HG03354 (cell line): Measurements from ENCODE around the gene FOXN3.
"Not testable (repeated sequence)": the region's sequence is repeated elsewhere in the genome, so short reads cannot be mapped to it uniquely, and the experiment has no call there.

Experiments
- ATAC-seq: cut with Tn5 transposase; IDR thresholded peaks from one replicate; pipeline ENCODE4 v1.9.1; 2021; ENCODE audit warnings: mild to moderate bottlenecking; ENCODE audit not compliant: unreplicated experiment, poor library complexity, severe bottlenecking

FOXN3 gene

DNA sequence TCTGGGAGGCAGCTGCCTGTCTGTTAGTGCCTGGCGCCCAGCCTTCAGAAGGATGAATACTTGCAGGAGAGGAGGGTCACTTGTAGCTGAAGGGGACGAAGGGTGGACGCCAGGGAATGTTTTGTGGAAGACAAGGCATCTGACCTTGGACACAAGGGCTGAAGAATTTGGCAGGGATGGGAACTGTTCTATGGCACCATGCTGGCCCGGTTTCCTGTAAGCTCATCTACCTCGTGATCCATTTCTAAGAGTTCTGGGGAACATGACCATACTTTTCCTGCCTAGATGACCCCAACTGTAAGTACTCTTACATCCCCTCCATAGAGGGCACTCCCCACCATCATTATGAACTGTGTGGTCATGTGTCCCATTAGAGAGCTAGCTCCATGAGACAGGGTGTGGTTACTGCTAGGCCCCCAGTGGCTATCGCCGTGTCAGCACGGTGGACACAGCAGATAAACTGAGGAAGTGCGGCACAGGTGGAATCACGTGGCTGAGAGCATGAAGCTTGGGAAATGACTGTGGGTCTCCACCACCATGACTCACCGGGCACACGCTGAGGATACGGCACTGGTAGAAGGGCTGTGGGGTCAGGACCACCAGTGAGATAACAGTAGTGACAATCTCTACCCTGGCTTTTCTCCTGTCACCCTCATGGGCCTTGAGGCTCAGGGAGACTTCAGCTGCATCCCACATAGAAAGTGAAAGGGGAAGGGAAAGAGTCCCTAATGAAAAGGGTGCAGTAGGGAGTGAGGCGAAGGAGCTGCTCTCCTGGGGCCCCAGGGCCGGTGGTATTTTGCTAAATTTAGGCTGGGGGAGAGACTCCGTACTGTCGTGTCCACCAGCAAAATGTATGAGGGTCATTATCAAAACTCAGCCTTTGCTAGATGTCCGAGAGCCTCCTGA lies 252.6 kb downstream of the FOXN3 start:
- ATAC-seq, result peak; percentile 28

DNA sequence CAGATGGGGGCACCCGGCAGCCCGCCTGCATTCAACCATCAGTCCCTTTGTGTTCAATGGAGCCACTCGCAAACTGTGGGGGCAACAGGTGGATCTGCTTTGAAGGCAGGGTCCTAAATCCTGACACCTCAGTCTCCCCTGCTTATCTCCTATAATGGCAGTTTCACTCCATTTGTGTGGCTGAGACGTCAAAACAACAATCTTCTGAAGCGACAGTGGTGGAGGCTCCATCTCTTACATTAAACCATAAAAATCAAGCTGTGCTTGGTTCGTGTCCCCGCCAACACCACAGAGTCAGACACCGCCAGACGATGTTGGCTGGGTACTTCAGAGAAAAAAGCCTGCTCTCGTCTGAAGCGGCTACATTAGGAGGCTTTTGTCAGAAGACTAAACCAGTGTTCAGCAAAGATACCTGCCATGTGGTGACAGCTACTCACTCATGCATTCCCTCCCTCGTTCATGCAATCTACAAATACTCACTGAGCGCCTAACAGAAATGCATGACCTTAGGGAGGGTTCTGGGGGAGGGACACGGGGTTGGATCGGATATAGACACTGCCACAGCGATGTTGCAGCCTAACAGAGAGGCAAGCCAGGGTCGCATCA lies 253.9 kb downstream of the FOXN3 start:
- no peak for ATAC-seq

DNA sequence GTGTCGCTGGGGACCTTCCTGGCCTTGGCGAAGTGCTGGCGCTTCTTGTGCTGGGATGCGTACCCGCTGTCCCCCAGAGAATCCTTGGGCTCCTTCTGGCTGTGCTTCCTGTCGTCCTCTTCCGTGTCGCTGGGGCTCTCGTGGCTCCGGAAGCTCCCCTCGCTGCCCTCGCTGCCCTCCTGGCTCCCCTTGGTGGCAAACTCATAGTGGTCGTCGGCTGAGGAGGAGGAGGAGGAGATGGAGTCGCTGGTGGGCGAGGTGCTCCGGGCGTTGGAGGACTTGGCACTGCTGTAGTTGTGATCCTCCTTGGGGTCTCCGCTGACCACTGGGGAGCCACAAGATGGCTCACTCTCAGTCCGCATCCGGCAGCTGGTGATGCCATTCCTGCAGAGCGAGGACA lies 254.4 kb downstream of the FOXN3 start:
- no peak for ATAC-seq

DNA sequence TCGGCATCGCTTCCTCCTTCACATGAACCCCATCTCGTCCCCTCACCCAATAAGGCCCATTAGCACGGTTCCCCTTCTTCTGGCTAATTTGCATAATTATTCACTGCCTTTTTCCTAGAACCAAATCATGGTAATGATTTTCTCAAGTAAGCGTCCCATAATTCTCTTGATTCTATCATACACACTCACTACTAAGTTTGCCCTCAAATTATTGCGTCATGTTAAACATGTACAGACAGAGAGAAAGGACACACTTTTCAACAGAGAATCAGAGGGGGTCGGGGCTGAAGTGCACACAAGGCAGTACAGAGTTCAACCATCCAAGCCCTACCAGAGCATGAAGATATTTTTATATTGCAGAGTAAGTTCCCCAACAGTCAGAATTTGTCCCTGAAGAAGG lies 256.6 kb downstream of the FOXN3 start:
- no peak for ATAC-seq

DNA sequence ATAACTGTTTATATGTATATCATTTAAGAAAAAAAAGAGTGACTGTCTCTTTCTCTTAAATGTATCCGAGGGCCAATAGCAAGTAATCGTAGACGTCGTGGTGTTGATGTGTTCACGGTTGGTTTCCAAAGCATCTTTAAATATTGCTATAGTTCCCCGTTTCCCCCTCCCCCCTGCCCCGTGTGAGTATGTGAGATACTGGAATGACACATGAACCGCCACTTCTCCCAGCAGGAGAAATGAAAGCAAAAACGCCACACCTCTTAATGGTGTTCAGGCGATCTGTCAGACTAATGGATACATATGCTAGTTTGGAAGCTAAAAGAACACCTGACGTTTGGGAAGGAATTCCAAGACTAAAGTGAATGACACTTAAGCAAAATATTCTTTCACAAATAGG lies 258.3 kb downstream of the FOXN3 start:
- ATAC-seq, result no peak

DNA sequence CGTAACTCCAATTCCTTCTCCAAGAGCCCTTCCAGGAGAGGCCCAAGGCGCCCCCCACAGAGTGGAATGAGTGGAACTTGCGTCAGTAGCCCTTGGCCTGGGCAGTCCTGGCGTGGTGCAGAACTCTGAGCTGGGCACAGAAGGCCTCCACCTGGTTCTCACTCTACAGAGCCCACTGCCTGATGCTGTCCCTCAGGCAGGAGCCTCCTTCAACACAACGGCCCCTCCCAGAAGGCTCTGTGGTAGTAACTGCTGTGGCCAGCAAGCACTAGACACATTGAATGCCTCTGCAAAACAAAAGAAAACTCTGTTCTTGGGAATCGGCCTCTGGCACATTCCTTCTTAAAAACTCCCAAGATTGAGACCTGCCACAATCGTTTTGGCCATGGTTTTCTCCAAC lies 258.9 kb downstream of the FOXN3 start:
- not testable (repeated sequence) for ATAC-seq

DNA sequence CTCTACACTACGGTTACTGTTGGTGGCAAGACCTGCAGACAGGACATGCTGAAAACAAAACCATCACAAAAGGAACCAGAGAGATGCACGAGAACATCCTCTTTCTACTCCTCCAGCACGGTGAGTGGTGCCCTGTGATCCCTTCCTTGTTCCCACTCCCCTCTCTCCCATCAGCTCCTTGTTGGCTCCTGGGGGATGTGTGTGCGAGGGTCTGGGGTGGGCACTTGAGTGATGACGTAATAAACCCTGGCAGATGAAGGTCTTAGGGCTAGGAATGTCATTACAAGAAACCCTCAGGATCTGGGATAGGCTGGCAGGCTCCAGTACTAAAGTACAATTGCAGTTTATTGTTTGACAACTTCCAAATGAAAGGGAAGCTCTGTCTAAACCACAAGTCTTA lies 261.5 kb downstream of the FOXN3 start:
- ATAC-seq, result no peak

DNA sequence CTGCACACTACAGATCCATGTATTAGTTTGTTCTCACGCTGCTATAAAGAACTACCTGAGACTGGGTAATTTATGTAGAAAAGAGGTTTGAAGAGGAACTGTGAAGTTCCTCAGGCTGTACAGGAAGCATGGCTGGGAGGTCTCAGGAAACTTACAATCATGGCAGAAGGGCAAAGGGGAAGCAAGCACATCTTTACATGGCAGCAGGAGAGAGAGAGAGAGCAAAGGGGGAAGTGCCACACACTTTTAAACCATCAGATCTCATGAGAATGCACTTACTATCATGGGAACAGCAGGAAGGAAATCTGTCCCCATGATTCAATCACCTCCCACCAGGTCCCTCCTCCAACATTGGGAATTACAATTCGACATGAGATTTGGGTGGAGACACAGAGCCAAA lies 265.3 kb downstream of the FOXN3 start:
- not testable (repeated sequence) for ATAC-seq

DNA sequence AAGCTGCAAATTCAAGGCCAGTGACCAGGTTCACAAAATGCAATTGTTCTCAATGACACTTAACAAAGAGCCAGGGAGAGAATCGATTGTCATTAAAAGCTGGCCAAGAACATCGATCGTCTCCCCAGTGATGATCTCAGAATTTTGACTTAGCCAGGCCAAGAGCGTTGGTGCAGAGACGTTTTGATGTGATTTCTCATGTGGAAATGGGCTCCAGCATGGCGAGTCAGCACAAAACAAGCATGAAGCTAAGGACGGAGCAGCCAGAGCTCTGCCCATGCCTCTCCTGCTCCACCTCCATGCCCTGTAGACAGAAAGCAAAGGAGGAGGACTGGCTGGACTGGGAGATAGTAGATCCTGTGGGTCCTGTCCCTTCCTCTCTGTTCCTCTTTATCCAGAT lies 270.8 kb downstream of the FOXN3 start:
- no peak for ATAC-seq

DNA sequence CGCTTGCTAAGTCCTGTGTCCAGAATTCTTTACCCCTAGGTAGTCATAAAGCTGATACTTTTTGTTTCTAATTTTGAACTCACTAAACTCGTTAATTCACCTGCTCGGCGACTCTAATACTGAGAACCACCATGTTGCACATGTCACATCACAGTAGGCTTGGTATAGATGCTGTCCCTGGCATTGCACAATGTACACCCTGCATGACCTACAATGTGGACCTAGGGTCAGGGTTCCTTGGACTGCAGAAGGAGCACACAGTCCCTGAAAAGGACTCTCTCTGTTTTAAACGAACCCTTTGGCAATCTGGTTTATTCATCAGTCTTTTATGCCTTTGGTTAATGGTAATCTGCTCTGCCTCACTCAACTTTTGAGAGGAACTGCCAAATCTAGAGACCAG lies 272.4 kb downstream of the FOXN3 start:
- no peak for ATAC-seq

DNA sequence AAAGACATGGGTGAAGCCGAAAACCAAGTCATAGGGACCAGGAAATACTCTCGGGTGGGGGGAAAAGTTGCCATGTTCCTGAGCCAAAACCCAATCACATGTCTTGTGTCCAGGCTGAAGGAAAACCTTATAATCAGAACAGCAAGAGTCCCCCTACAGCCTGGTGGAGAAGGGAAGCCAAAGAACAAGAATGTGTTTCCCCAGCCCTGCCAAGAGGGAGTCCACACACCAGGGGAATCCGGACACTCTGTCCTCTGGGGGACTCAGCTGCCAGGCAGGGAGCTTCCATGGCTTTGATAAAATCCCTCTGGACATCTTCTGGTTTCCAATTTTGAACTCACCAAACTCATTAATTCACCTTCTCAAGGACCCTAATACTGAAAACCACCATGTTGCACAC lies 273.0 kb downstream of the FOXN3 start:
- no peak for ATAC-seq

DNA sequence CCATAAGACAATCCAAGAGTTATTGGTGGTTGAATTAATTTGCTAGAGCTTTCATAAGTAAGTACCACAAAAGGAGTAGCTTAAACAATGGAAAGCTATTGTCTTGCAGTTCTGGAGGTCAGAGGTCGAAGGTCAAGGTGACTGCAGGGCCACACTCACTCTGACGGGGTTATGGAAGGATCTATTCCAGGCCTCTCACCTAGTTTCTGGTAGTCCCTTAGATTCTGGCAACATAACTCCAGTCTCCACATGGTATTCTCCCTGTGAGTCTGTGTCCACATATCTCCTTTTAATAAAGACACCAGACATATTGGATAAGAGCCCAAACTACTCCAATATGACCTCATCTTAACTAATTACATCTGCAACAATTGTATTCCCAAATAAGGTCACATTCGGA lies 273.4 kb downstream of the FOXN3 start:
- ATAC-seq, result no peak

DNA sequence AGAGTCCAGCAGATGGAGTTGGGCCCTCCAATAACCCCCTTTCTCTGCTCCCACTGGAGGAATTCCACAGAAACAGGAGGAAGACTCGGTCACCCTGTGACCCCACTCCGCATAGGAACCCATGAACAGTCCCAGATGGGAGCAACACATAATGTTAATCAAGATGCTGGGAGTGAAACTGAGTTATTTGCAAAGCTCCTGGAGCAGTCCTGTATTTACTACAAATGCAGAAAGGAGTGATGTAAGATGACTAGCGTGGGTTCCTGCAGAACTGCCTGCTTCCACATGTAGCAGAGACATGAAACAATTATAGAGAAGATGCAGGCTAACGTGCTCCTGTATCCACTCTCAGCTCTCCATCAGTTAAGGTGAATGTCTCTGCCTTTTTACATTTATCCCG lies 274.7 kb downstream of the FOXN3 start:
- ATAC-seq, result no peak

DNA sequence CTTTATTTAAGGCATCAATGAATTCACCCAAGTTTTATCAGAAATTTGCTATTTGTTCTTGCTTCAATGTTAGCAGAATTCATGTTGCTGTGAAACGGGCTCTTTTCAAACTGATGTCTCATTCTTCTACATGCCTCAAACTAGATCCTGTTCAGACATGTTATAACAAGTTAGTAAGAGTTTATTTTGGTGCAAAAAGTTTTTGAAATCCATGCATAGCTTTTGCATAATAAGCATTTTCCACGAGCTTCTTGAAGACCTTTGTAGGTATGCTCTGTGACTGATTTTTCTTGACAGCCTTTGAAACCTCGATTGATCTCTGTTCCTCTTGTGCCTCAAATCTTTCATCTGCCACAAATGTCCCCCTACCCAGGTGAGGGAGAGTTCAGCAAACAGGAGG lies 275.2 kb downstream of the FOXN3 start:
- no peak for ATAC-seq

DNA sequence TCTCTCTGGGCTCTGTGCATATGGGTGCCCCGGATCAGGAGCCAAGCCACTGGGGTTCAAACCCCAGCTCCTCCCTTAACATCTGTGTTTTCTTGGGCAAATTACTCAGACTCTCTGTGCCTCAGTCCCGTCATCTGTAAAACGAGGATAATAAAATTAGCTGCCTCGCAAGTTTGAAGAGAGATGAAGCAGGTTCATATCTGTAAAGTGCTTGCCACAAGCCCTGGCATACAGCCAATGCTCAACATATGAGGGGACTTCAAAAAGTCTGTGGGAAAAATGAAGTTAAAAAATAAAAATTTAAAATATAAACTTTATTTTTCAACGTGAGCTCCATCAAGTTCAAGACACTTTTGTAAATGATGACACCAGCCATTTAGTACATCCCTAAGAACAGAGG lies 276.7 kb downstream of the FOXN3 start:
- ATAC-seq, result no peak

DNA sequence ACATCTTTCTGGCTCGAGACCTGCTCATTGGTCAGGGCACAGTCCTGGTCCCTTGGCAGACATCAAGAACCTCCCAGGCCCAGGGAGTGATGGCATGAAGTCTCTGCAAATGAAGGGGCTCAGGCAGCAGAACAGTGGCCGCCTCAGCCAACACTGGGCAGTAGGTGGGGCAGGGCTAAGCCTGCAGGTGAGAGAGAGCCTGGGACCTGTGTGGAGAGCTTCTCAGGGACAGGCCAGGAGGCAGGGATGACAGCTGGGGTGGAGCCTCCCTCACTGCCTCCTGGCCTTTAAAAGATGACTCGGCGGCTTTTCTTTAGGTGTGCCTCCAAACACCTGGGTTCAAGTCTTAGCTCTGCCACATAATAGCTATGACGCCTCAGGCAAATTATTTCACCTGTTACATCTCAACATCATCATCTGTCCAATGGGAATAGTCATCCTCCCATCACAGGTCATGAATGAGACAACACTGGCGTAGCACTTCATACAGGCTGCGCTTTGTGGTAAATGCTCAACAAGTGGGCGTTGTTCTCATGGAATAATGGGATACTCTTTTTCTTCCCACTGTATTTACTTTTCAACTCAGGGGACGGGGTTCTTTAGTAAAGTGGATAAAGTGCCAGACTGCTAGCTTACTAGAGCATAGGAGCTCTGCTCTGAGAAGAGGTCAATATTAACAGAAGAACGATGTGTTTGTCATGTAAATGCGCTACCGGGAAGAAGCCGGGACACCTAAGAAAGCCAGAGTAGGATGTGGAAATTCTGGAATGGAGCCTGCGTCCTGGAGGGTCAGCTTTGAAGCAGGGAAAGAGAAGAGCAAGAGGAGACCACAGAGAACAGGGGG lies 277.4 kb downstream of the FOXN3 start:
- ATAC-seq, result no peak

DNA sequence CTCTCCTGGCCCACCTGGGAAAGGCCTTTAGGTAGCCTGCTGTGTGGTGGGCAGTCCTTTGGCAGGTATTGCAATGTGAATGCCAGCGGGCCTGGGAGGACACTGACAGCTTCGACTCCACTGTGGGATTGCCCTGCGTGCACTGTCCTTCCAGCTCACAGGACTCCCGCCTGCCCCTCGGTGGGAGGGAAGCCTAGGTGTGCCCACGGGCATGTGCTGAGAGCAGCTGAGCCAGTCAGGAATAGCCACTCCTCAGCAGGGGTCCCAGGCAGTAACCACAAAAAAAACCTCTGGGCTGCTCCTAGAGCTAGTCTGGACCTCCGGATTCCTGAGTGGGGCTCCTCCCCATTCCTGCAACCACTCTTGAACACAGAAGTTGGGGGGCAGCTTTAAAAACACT lies 278.2 kb downstream of the FOXN3 start:
- ATAC-seq, result no peak

DNA sequence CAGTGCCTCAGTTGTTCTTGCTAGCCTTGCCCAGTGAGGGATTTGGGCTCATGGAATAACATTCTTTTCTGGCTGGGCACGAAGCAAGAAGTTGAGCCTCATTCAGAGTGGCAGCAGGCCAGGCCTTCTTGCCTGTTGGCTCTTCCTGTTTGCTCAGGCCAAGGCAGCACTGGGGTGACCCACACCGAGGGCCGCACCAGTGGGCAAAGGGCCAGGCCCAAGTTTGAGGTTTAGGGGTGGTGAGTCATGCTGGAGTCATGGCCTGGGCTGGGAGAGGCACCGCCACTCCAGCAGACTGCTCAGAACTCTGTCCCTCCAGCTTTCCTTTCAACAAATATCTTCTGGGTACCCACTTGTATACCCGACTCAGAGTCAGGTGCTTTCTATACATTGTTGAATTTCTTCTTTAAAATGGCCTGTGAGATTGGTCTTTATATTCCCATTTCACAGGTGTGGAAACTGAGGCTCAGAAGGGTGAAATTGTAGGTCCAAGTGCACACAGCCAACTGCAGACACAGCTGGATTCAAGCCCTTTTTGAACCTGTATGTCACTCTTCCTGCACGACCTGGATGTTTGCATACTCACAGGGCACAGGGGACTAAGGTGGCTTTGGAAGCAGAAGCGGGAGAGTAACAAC lies 279.4 kb downstream of the FOXN3 start:
- no peak for ATAC-seq

DNA sequence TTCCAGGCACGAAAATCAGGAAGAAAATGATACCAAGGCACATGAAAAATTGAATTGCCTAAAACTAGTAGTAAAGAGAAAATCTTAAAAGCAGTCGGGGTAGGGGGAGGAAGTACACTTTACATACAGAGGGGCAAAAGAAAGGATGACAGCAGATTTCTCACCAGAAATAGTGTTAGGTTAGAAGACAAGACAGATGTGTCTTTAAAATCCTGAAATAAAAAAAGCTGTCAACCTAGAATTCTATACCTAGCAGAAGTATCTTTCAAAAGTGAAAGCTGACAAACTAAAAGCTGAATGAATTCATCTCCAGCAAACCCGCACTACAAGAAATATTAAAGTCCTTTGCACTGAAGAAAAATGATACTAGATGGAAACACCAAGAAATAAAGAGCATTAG lies 280.4 kb downstream of the FOXN3 start:
- ATAC-seq, result no peak

DNA sequence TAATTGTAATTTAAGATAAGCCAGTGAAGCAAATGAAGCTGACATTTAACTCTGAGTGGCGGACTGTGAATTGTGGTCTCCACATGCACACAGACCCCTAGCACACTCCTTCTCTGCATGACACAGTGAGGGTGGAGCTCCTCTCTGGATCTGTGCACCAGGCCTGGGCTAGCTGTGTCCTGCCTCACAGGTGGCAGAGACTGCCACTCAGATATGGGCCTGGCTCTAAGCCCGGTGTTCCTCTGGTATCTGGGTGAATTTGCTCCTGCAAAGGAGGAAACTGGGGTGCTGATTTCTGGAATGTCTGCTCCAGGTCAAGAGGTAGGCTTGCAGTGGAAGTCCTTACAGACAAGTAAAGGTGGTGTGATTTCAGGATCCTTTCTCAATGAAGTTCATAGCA lies 282.4 kb downstream of the FOXN3 start:
- ATAC-seq, result no peak
